Measurements from ENCODE around the gene EXOC7.
A peak's percentile ranks its signal among the peaks of the same experiment; 100 is the strongest.

The EXOC7 gene

DNA sequence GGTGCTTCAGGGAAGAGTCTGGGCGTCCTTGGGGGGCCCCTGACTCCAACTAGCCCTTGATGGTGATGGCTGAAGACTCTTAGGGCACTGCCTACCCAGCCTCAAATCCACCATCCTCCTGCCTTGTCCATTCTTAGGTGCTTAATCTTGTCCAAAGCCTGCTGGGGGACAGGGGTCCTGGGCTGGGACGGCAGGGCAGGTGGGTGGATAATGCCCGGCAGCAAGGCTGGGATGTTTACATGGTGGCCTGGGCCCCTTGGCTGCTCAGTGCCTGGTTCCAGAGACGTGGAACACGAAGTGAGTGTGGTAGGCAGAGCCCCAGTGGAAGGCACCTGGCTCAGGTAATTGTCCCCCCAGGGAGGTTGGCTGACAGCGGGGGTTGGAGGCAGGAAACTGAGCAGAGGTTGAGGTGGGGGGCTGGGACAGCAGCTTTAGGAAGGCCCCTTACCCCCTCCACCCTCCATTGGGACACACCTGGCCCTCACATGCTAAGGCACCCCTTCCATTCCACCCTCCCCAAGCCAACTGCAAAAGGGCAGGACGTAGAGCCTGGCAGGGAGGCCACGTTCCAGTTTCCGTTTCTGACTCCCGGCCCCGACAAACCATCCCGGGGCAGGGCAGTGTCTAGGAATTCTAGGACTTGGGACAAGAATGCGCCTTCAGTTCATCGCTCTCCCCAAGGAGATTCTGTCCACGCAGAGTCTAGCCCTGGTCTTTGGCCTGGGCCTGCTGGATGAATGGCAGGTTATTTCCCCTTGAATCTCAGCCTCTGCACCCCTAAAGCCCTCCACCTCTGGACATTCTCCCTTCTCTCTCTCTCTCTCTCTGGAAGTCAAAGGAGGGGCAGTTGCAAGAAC is 35.5 kb upstream of the EXOC7 start:
- DNase-seq: no peak

DNA sequence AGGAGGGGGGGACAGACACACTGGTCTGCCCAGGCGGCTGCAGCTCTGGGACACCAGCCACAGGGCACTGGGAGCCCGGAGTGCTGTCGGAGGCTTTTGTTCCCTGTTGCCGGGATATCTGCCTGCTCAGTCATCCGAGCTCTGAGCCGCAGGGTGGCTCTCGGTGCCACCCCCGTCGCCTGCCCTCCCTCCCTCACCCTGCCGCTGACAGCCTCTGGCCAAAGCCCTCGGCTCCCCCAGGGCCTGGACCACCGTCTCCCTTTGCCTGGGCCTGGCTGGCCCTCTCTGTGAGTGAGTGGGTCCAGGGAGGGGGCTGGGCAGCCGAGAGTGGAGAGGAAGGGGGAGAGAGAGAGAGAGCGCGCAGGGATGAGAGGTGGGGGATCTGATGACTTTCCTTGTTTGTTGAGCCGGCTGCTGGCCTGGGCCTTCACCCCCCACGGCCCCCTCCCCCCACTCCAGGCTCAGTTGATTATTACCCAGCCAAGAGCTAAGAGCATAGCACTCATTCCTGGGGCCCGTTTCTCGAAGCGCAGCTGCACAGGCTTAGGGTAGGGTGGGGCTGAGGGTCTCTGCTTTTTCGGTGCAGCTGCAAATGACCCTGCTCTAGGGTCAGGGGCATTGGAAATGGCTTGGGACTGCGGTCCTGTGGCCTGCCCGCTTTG is 34.8 kb upstream of the EXOC7 start:
- no peak for DNase-seq

DNA sequence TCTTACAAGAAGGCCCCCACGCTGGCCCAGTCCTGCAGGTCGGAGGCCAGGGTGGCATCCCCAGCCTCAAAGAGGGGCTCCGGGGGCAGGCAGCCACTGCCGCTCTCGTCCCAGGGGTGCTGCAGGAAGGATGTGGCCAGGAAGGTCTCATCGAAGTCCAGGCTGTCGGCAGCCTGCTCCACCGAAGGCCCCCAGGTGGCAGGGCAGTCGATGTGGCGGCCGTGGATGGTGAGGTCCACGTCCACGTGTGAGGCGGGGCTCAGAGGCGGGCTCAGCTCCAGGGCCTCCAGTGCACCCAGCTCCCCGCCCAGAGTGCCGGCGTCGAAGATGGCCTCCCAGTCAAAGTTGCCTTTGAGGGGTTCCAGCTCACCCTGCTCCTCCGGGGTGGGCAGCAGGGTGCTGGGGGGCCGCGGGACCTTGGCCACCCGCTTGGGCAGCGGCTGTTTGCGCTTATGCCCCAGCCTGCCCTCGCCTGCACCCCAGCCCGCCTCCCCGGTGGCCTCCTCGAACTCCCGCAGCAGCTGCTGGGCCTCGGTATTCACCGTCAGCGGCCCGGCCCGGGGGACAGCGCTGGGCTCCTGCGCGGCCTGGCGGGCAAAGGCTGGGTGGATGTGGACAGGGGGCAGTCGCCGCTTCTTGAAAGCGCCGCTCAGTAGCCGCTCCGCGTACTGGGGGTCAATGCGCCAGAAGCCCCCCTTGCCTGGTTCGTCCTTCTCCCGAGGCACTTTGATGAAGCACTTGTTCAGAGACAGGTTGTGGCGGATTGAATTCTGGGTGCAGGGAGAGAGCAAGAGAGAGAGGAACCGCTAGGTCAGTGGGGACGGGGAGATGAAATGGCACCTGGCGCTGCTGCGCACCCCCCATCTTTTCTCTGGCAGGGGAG is 34.0 kb upstream of the EXOC7 start:
- DNase-seq: no peak

DNA sequence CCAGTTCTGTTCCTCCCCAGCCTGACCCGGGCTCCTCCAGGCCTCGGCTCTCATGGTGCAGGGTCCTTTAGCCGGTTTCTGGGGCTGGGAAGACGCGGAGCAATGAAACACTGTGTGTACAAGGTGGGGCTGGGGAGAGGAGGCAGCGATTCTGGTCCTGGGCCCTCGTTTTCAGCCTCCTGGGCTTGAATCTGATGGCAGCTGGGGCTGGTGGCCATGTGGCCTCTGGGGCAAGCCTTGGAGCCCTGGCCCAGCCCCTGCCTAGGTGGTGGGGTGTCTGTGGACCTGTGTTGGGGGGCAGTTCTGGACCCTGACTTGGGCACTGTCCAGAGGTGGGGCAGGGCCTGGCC is 33.4 kb upstream of the EXOC7 start:
- DNase-seq: no peak

DNA sequence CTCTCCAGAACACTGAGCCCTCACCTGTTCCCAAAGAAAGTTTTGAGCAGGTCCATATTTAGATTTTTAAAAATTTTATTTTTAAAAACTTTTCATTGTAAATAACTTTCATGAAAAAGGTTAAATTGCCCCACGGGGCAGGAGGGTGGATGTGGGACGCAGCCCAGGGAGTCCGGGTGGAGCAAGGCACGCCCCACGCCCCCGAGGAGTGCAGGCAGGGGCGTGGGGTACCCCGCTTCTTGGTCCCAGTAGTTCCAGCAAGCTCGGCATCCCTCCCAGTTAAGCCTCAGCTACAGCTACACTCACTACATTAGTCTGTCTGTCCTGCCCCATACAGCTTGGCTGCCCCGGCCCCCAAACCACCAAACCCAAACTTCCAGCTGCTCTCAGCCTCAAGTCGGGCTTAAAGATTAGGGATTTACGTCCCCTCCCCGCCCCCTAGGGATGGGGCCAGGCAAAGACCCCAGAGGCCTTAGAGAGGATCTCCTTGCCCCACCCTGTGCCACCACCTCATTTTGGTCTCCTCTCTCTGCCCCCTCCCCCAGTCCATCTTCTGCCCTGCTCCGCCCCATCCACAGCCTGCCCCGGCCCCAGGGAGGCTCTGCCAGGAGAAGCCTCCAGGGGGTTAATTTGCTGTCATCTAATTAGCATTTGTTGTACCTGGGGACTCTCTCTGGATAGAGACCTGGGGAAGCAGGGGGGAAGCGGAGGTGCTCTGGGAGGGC is 32.9 kb upstream of the EXOC7 start:
- no peak for DNase-seq

DNA sequence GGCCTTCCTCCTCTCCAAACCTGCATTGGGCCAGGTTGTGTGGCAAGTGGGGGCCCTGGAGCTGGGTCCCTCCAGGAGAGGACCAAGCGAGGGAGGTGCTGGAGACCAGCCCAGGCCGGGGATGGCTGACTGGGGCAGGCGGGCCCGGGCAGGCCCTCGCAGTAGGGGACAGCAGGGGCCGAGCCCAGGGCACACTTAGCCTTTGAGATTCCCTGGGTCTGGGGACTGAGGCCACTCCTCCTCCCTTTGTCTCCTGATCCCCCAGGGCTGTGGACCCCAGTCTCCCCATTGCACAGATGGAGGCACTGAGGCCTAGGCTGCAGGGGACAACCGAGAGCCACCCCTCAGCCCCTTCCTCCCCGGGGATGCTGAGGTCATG is 32.2 kb upstream of the EXOC7 start:
- no peak for DNase-seq

DNA sequence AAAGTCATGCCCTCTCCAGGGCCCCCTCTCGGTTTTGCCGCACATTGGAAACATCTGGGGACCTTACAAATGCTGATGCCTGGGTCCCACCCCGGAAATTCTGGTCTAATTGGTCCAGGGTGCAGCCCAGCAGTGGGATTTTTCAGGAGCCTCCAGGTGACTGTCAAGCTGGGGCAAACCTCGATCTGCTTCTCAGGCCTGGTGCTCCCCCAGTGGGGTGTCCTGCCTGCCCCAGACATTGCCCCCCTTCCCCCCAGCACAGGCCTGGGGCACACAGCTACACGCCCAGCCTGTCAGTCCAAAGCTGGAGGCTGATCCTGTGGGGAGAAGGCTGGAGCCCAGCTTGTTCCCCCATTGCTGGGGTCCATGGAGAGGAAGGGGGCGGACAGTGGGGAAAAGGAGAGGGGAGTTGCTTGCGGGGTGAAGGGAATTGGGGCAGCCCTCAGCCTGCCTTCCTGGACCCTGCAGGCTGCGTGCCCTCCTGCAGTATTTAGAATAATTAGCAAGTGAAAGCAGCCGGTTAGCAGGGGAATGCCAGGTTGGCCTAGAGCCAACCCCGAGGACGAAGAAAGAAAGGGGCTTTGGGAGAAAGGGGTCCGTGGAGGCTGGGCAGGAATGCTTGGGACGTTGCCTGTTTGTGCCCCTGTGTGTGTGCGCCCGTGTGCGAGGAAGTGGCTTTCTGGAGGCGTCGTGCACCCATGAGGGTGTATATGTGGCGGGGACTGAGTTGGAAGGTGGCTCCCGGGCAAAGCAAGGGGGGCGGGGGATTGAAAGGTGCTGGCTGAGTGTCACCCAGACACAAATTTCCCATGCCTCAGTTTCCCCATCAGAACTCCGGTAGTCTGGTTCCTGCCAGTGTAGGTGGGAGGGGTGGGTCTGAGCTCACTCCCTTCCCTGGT is 31.6 kb upstream of the EXOC7 start:
- DNase-seq: no peak

DNA sequence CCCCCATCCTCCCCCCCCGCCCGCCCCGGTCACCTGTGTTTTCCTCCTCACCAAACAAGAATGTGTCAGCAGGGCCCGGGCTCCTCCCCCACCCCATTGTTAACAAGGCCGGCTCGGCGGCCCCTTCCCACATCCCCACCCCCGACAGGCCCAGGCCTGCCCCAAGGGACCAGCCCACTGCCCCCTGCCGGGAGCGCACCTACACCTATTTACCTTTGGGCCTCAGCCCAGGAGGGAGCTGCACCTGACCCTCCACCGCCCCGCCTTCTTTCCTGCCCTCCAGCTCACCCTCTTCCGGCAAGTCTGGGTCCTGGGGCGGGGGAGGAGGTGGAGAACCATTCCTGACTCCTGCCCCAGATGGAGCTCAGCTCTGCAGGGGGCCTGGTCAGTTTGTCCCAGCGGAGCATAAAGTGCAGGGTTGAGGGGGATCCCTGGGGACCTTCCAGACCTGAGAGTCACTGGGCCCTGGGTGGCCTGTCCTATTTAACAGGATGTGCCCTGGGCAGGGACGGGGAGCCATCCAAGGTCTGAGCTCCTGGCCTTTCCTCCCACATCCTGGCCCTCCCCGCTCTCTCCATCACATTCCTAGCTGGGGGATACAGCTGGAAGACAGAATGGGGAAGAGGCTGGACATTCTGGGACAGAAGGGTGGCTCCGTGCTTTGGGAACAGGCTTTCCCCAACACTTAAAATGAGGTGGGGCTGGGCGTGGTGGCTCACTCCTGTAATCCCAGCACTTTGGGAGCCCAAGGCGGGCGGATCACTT is 29.2 kb upstream of the EXOC7 start:
- no peak for DNase-seq

DNA sequence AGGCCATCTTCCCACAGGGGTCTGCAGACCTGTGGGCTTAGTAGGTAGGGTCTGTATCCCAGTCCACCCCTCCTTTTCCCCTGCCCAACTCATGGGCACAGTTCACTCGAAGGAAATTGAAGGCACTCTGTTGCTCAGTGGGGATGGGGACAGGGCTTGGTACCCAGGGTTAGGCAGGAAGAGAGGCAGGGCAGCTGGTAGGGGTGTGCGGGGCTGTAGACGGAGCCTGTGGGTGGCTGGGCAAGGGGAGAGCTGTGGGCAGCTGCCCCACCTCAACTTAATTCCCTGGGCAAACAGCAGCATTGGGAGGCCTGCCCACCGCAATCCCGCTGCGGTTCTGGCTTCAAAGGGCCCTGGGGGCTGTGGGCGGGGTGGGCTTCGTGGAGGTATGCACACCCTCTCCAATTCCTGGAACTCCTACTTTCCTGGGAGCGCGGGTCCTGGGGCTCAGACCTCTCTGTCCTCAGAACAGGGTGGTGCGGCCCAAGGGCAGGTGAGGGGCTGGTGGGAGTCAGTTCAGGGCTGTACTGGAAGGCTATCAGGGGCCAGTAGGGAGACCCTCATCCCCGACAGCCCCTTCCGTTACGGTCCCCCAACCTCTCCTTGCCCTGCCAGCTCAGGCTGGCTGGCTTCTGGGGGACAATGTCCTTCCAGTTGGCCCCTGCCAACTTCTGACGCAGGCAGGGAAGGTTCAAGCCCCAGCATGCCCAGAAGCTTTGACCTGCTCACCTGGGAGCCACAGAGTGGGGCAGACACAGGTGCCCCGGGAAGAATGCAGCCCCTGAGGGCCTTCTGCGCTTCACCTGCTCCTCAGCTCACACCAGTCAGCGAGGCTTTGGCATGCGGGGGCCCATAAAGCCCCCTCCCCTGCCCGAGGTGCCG is 28.3 kb upstream of the EXOC7 start:
- no peak for DNase-seq

DNA sequence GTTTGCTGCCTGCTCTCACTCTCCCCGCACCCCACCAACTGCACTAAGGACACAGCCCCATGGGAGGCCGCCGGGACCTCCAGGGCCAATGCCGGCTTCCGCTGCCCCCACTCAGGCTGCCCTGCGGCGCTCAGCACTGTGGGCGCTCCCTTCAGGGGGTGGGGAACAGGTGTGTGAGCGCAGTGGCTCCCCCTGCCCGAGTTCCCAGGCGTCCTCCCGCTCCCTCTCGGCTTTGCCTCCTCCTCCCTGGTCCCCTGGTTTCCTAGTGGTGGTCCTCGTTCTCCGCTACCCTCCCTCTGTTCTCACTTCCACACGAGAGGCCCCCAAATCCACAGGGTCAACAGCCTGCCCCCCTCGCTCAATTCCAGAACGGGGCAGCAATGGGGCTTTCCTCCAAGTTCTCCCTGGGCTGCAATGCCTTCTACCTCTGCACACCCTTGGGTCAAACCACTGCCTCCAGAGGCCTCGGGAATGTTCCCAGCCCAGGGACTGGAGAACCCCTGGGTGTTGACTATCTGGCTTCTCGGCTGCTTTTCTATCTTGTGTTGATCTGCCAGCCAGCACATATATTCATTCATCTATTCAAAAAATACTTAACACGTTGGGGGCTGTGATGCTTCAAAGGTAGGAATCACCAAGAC is 27.6 kb upstream of the EXOC7 start:
- DNase-seq: no peak

DNA sequence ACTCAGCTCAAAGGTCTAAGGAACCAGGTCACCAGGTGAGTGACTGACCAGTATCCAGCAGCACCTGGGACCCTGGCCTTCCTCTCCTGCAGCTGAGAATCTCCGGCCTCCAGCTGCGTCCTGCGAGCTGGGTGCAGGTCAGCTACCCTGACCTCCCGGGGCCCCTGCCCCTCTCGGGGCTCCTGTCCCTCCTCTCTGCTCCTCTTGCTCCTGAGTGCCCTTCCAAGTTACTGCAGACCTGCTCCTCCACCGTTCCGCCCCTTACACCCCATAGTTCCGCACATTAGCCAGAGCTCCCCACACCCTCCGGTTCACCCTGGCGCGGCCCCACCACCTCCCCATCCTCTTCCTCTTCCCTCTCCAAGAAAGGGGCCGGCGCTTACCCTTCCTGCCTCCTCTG is 26.9 kb upstream of the EXOC7 start:
- DNase-seq: no peak

DNA sequence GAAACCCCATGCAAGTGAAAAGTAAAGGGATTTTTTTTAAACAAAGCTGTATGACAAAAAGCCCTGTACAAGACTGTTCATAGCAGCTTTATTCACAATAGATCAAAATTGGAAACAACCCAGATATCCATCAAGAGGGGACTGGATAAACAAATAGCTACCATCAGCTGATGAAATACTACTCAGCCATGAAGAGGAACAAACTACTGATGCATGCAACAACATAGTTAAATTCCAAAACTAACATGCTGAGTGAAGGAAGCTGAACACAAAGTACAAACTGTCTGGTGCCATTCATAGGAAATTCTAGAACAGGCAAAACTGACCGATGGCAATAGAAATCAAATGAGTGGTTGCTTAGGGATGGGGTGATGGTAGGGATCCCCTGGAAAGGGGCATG is 22.3 kb upstream of the EXOC7 start:
- DNase-seq: no peak

DNA sequence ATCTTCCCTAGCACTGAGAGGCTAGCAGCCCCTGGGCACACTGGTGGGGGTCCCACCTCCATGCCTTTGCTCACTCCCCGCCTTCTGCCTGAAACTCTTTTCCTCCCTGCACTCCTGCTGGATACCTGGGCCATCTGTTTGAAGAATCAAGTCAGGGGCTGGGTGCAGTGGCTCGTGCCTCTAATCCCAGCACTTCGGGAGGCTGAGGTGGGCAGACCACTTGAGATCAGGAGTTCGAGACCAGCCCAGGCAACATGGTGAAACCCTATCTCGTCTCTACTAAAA is 21.7 kb upstream of the EXOC7 start:
- no peak for DNase-seq

DNA sequence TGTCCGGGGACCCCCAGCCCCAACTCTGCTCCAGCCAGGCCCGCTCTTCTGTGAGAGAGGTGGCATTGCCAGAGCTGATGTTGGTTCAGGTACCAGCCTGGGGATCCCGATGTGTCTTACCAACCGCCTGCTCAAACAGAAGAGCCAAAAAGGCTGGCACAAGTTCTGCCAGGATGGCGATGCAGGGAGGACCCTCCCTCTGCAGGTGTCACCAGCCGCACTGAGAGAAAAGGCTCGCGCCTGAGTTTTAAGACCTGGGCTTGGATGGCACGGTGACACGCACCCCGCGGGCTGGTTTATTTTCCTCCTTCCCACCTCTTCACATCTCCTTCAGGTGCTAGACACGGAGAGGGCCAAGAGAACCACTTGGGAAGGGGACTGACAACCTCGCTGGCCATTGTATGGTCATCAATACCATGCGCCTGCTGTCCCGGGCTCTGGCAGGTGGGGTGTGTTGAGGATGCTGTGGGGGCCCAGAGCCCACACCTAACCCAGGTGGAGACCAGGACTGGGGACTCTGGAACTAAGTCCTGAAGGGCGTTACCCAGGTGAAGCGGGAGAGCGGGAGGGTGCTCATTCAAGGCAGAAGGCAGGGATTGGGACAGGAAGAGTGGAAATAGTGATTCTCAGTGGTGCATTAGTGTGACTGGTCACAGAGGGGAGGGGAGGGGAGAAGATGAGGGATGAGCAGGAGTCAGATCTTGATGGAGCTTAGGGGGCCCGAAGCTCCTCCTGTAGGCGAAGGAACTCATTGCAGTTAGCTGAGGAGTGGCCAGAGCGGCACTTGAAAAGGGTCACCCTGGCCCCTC is 21.2 kb upstream of the EXOC7 start:
- DNase-seq: peak; percentile 20

DNA sequence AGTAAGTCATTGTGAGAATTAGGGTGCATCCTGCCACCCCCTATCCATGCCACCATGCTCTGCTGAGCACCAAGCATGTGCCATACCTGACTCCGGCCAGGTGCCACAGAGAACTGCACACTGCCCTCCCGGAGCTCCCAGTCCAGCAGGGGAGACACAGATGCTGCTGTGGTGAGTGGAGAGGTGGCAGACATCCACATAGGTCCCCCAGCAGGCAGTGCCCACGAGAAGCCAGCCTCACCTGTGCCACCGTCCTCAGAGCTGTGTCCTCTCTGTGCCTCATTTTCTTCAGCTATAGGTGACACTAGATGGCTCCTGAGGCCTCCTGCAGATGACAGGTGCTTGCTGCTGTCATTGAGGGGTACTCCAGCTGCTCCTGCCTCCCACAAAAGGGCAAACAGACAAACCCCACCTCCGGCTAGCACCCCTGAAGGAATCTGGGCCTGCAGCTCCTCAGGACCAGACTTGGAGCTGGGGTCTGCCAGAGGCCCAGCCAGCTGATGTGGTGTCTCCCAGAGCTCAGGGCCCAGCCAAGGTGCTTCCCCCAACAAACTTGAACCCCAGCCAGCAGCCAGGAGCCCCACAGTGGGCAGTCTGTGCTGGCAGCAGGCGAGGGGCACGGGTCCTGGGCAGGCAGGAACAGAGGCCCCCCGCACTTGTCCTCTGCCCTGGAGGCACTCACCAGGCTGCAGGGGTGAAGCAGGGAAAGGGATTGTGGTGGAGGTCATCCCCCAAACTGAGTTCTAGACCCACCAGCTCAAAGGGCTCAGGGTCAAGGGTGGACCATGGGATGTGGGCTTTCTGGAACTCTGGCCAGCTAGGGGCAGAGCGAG is 20.4 kb upstream of the EXOC7 start:
- DNase-seq: no peak

DNA sequence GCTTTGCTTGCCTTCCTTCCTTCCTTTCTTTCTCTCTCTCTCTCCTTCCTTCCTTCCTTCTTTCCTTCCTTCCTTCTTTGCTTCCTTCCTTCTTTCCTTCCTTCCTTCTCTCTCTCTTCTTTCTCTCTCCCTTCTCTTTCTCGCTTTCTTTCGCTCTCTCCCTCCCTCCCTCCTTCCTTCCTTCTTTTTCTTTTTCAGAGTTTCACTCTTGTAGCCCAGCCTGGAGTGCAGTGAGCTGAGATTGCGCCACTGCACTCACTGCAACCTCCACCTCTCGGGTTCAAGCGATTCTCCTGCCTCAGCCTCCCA is 19.6 kb upstream of the EXOC7 start:
- DNase-seq: no peak

DNA sequence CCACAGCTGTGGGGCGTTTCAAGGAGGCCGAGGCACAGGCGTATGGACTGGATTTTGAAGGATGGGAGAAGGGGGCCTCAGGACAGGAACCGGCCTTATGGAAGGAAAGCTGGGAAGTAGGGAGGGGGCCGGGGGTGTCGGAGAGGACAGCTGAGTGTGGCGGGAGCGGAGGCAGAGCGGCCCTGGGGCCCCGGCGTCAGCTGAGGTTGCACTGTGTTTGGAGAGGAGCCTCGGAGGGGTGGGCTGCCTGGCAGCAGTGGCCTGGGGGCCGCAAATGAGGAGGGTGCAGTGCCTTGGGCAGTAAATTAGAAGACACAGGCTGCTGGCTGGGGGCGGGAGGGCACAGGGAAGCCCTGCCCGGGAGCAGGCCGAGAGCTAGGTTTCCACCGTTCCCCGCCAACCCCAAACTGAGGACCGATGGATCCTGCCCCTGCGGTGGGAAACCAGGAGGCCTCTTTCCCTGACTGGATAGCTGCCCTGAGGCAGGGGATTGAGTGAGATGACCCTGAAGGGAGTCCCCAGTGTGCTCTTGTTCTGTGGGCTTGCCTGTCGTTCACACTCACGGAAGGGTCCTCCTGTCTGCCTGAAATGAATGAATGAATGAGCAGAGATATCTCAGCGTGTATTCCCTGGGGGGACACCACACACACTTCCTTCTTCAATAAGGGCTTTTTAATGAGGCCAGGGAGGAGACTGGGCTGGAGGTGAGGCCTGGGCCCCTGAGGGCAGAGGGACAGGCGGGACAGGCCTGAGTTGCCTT is 19.0 kb upstream of the EXOC7 start:
- no peak for DNase-seq

Measured in fibroblast of skin of scalp (primary cell).